GM12878 (cell line): ENCODE data around the gene SLIT2. TPM values are rescaled to one million over a fixed set of nuclear protein-coding genes. Genes with fewer than 3 reads are reported as not detected.

Experiments used
- ATAC-seq: fragments of 200-7000 bp; cut with Tn5 transposase; 3 replicates; pipeline ENCODE4 v1.9.1; 2020; ENCODE audit warnings: mild to moderate bottlenecking, moderate library complexity
- BruUV-seq: library from RNA; stranded (reverse); fragments of 400-500 nt; replicated peaks from 2 replicates; lab custom pipeline; 2021; lab: Mats Ljungman, UMichigan
- CTCF ChIA-PET: fragments of 300-600 bp; sonication (Branson Sonifier 250); formaldehyde crosslinking; extraction: SDS; loops from one replicate; lab custom pipeline; 2021; ENCODE audit warnings: inconsistent platforms; lab: Yijun Ruan, JAX
- POLR2A ChIA-PET: fragments of 350-600 bp; formaldehyde crosslinking; extraction: SDS; loops from one replicate; lab custom pipeline; 2021; ENCODE audit warnings: inconsistent platforms; lab: Charles Lee
- RAD21 ChIA-PET: fragments of 300-600 bp; sonication (Branson Sonifier 250); formaldehyde crosslinking; loops from one replicate; lab custom pipeline; 2023; ENCODE audit warnings: antibody characterized with exemption; ENCODE audit not compliant: unreplicated experiment; lab: Charles Lee
- SMC1A ChIA-PET: fragments of 300-600 bp; sonication (Branson Sonifier 250); formaldehyde crosslinking; loops from one replicate; lab custom pipeline; 2023; ENCODE audit not compliant: unreplicated experiment, uncharacterized antibody; lab: Charles Lee
- DNase-seq: peaks from one replicate; pipeline ENCODE4 v3.0.0-alpha.2; 2011; ENCODE audit warnings: low read depth, low spot score
- FAIRE-seq: peaks from 3 replicates; lab custom pipeline; 2011; peaks lifted over from hg19 to GRCh38; lab: Jason Lieb, UNC
- H2AFZ ChIP-seq: 2 replicates; pipeline ENCODE4 v1.6.0; 2011; ENCODE audit warnings: low read depth, low read length, control low read depth; ENCODE audit not compliant: control insufficient read depth
- H3K27ac ChIP-seq: 2 replicates; pipeline ENCODE4 v1.5.1; 2011; ENCODE audit warnings: control low read depth; ENCODE audit not compliant: control insufficient read depth, insufficient read depth
- H3K27me3 ChIP-seq, 2 experiments: replicated peaks in 1 of 2; 2 replicates each; pipeline versions ENCODE4 v1.6.0 to v1.6.1; 2011; ENCODE audit warnings: low read length in 1 of 2; ENCODE audit not compliant: control insufficient read depth in 2 of 2, insufficient read depth in 2 of 2
- H3K36me3 ChIP-seq, 2 experiments: 2 replicates each; pipeline ENCODE4 v1.5.1; 2011; ENCODE audit warnings: low read length in 1 of 2; ENCODE audit not compliant: control insufficient read depth in 2 of 2, insufficient read depth in 2 of 2
- H3K4me1 ChIP-seq: 2 replicates; pipeline ENCODE4 v1.6.1; 2011; ENCODE audit warnings: mild to moderate bottlenecking, low read length, moderate library complexity, mixed read lengths; ENCODE audit not compliant: control insufficient read depth, insufficient read depth
- H3K4me2 ChIP-seq: 2 replicates; pipeline ENCODE4 v1.6.0; 2011; ENCODE audit warnings: control low read depth; ENCODE audit not compliant: control insufficient read depth, insufficient read depth
- H3K4me3 ChIP-seq: fragments of 200-600 bp; sonication (generic); 2 replicates; pipeline ENCODE4 v1.5.1; 2016
- H3K79me2 ChIP-seq: 2 replicates; pipeline ENCODE4 v1.6.0; 2011; ENCODE audit warnings: low read length; ENCODE audit not compliant: control insufficient read depth, insufficient read depth
- H3K9ac ChIP-seq: 2 replicates; pipeline ENCODE4 v1.8.0; 2011; ENCODE audit warnings: low read length, control low read depth, mixed read lengths; ENCODE audit not compliant: control insufficient read depth, insufficient read depth
- H3K9me3 ChIP-seq: replicated peaks from 3 replicates; pipeline ENCODE4 v1.5.1; 2011; ENCODE audit warnings: mild to moderate bottlenecking, low read length; ENCODE audit not compliant: control insufficient read depth, insufficient read depth
- H4K20me1 ChIP-seq: 2 replicates; pipeline ENCODE4 v1.6.0; 2011; ENCODE audit not compliant: control insufficient read depth, insufficient read depth
- EP300 ChIP-seq, 2 experiments: fragments of 150-350 bp in 1 of 2; IDR thresholded peaks; 2 replicates each; pipeline ENCODE4 v1.6.1; 2011 to 2012; ENCODE audit warnings: low read depth in 2 of 2, low read length in 2 of 2, borderline replicate concordance in 1 of 2, improper control_type of control experiment in 1 of 2, inconsistent platforms in 1 of 2; ENCODE audit not compliant: control insufficient read depth in 1 of 2
- ESRRA ChIP-seq: IDR thresholded peaks from 2 replicates; pipeline ENCODE4 v1.6.1; 2012; ENCODE audit warnings: mild to moderate bottlenecking, low read length, improper control_type of control experiment
- GABPA ChIP-seq: IDR thresholded peaks from 2 replicates; pipeline ENCODE4 v1.6.1; 2014; ENCODE audit warnings: antibody characterized with exemption, low read depth, mild to moderate bottlenecking, inconsistent platforms
- MEF2B ChIP-seq: fragments of 450-650 bp; IDR thresholded peaks from 2 replicates; pipeline ENCODE4 v1.6.1; 2018; ENCODE audit warnings: mild to moderate bottlenecking, moderate library complexity; ENCODE audit not compliant: partially characterized antibody, poor library complexity, severe bottlenecking
- MTA3 ChIP-seq: IDR thresholded peaks from 2 replicates; pipeline ENCODE4 v1.6.1; 2012; ENCODE audit warnings: low read length, inconsistent platforms, borderline replicate concordance
- NR2C2 ChIP-seq: IDR thresholded peaks from 2 replicates; pipeline ENCODE4 v1.6.1; 2011; ENCODE audit warnings: borderline replicate concordance, low read depth; ENCODE audit not compliant: control insufficient read depth, insufficient read length
- PAX5 ChIP-seq: IDR thresholded peaks from 2 replicates; pipeline ENCODE4 v1.6.1; 2011; ENCODE audit warnings: low read depth, low read length, borderline replicate concordance
- RELA ChIP-seq: fragments of 450-650 bp; IDR thresholded peaks from 2 replicates; pipeline ENCODE4 v1.8.0; 2014; ENCODE audit warnings: borderline replicate concordance; ENCODE audit not compliant: partially characterized antibody
- SIN3A ChIP-seq: IDR thresholded peaks from 2 replicates; pipeline ENCODE4 v1.6.1; 2012; ENCODE audit warnings: low read depth, low read length, improper control_type of control experiment
- ZNF592 ChIP-seq: fragments of 450-650 bp; IDR thresholded peaks from 2 replicates; pipeline ENCODE4 v1.6.1; 2017; ENCODE audit warnings: mild to moderate bottlenecking, moderate library complexity
- WGBS: methylation state at CpG from one replicate; pipeline ENCODE4 v1.1.6; 2016; ENCODE audit warnings: low lambda C conversion rate; ENCODE audit not compliant: insufficient replicate concordance, insufficient coverage; ENCODE audit errors: missing lambda C conversion rate; 5-methylcytosine and 5-hydroxymethylcytosine counted together
- in situ Hi-C: fragments of 300-500 bp; cut with MboI; formaldehyde crosslinking; loops from 9 replicates; pipeline ENCODE4 v1.14.3; 2018; ENCODE audit warnings: mixed read lengths
- intact Hi-C: fragments of 100-400 bp; cut with micrococcal nuclease; formaldehyde crosslinking; loops from one replicate; pipeline ENCODE4 v1.14.2; 2022; ENCODE audit not compliant: unreplicated experiment
- polyA plus RNA-seq, 11 experiments: library from polyadenylated mRNA; depleted of rRNA in 4 of 11; unstranded in 6 of 11; stranded (reverse) in 5 of 11; fragments of >200 nt; fragmentation: Nextera tagmentation in 4 of 11; fragmentation: Illumina TruSeq in 1 of 11; extraction: Ambion mirVana in 4 of 11; extraction: Trizol in 1 of 11; gene quantifications; 1 replicate in 1 of 11; 2 replicates in 10 of 11; pipeline versions ENCODE4 v1.2.1 to v1.2.3, GENCODE V29; 2011 to 2016; ENCODE audit warnings: inconsistent platforms in 2 of 11, missing spikeins in 2 of 11, low read depth in 1 of 11
- total RNA-seq, 4 experiments: library from RNA; depleted of rRNA in 3 of 4; stranded (reverse); fragments of >200 nt in 3 of 4; fragmentation: Illumina TruSeq in 1 of 4; extraction: Trizol in 1 of 4; gene quantifications; 2 replicates each; pipeline versions ENCODE4 v1.2.1 to v1.2.3, GENCODE V29; 2013 to 2021

The SLIT2 gene
- total and polyA plus RNA-seq, 10 of the 15 experiments (the other 5 are each of a cell fraction or from before 2014, with no cell fraction given): 0.01 to 0.05 TPM; not detected in 8

GRCh38 chr4:20288047-20288650 is 36.4 kb downstream of the SLIT2 start:
- ChIA-PET RAD21 (no interaction called here), SMC1A (no interaction called here), POLR2A (no interaction called here), CTCF (no interaction called here)
- Histone ChIP-seq H3K36me3 (no peaks in the 10 kb centered on the region), H3K27ac (no peak overlapping the region), H3K9me3 (no peaks in the 10 kb centered on the region), H3K4me1 (no peaks in the 10 kb centered on the region), H3K4me3 (no peak overlapping the region), H3K79me2 (no peaks in the 10 kb centered on the region), H4K20me1 (no peaks in the 10 kb centered on the region), H3K27me3 (no peaks in the 10 kb centered on the region), H2AFZ (no peak overlapping the region), H3K4me2 (no peak overlapping the region), H3K9ac (no peak overlapping the region)
- no peak for FAIRE-seq
- intact Hi-C loops: no loop called here
- DNase-seq: no peak
- ATAC-seq: no peak
- 25% methylated on average over 8 of the region's 8 CpGs for WGBS
- no TSS peak for BruUV-seq
- no peak for TF ChIP-seq NR2C2
- in situ Hi-C loops: no loop called here

- Histone ChIP-seq H3K9ac (no peak overlapping the region), H4K20me1 (no peaks in the 10 kb centered on the region), H3K4me2 (no peak overlapping the region), H2AFZ (no peak overlapping the region), H3K79me2 (no peaks in the 10 kb centered on the region), H3K4me1 (no peaks in the 10 kb centered on the region), H3K4me3 (no peak overlapping the region), H3K27ac (no peak overlapping the region), H3K36me3 (no peaks in the 10 kb centered on the region), H3K9me3 (no peaks in the 10 kb centered on the region), H3K27me3 (no peaks in the 10 kb centered on the region)
- no peak for TF ChIP-seq MEF2B
- no peak for TF ChIP-seq EP300 (IDR thresholded peaks at IDR 0.05; ENCODE audit: borderline replicate concordance in 1 of 2, control insufficient read depth in 1 of 2, low read depth in 2 of 2, low read length in 2 of 2)
- no peak for TF ChIP-seq PAX5
- no peak for TF ChIP-seq GABPA
- no peak for TF ChIP-seq RELA
- TF ChIP-seq SIN3A: no peak
- no peak for TF ChIP-seq ESRRA
- no peak for TF ChIP-seq MTA3
- TF ChIP-seq ZNF592: no peak
- SMC1A ChIA-PET: no interaction called here
- in situ Hi-C loops: no loop called here
- no peak for ATAC-seq
- intact Hi-C loops: no loop called here
- POLR2A ChIA-PET: no interaction called here
- no TSS peak for BruUV-seq
- RAD21 ChIA-PET: no interaction called here
- FAIRE-seq: no peak
- no peak for DNase-seq
- WGBS: 0% methylated on average over 2 of the region's 2 CpGs
- CTCF ChIA-PET: no interaction called here
Observed at GRCh38 chr4:20288846-20289512, 37.3 kb downstream of the SLIT2 start.
